Measurements from ENCODE around the gene RPS16.

- no peak for TF ChIP-seq POLR2A (IDR thresholded peaks at IDR 0.05)
- no peak for TF ChIP-seq CTCF (IDR thresholded peaks at IDR 0.05)
These were observed 30.3 kb downstream of the RPS16 start for GRCh38 chr19:39405261-39405957.
